ENCODE data around the gene RNASE8. TPM values are rescaled to one million over a fixed set of nuclear protein-coding genes. Genes with fewer than 3 reads are reported as not detected.
"Not testable (repeated sequence)": the region's sequence is repeated elsewhere in the genome, so short reads cannot be mapped to it uniquely, and the experiment has no call there.

Gene RNASE8, protein sequence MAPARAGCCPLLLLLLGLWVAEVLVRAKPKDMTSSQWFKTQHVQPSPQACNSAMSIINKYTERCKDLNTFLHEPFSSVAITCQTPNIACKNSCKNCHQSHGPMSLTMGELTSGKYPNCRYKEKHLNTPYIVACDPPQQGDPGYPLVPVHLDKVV
- total RNA-seq = not detected

DNA sequence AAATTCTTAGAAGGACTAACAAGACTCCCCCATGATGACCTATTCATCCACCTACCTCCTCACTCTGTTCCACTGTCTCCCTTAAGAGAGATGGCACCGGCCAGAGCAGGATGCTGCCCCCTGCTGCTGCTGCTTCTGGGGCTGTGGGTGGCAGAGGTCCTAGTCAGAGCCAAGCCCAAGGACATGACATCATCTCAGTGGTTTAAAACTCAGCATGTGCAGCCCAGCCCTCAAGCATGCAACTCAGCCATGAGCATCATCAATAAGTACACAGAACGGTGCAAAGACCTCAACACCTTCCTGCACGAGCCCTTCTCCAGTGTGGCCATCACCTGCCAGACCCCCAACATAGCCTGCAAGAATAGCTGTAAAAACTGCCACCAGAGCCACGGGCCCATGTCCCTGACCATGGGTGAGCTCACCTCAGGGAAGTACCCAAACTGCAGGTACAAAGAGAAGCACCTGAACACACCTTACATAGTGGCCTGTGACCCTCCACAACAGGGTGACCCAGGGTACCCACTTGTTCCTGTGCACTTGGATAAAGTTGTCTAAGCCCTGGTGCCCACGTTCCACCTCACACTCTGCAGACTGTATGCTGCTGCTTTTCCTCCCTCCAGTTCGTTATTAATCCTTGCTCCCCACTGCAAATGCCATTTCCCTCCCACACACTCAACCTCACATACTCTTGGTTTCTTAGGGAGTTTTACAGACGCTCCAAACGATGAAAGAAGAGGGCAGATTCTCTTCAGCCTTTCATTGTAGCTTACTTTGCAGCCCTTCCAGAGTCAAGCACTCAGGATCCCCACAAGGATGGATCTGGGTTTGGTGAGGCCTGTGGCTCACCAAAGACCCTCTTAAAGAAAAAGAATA is at the start of gene RNASE8:
RNASE8 (plus strand) TSS at position 20 of the 873 bp plus-strand sequence; CDS start at position 91, 71 bp downstream.
- Histone ChIP-seq H3K27me3 (no peaks in the 10 kb centered on the region), H3K27ac (no peak within 1 kb of the TSS), H3K4me1 (no peaks in the 10 kb centered on the region), H3K4me3 (no peak within 1 kb of the TSS), H3K9me3 (no peaks in the 10 kb centered on the region), H3K36me3 (no peaks in the 10 kb centered on the region)
- in situ Hi-C loops (cut with MboI; ENCODE audit: low sequenced_read_pairs in 4 of 4) (loop anchor here in 1 of 4 donors (25.0 kb wide), 1 partner anchor 371 kb away; the partner anchor contains the start of genes ANG and RNASE4), intact Hi-C loops (cut with DNase I; ENCODE audit: low total_unique reads) (loop anchor here (5.0 kb wide), 1 partner anchor 39 kb away; the partner anchor contains the start of gene ZNF219)
- ATAC-seq = no peak
- DNase-seq = no peak
- no peak for TF ChIP-seq POLR2A (IDR thresholded peaks at IDR 0.05)
- TF ChIP-seq, protein P1, sequence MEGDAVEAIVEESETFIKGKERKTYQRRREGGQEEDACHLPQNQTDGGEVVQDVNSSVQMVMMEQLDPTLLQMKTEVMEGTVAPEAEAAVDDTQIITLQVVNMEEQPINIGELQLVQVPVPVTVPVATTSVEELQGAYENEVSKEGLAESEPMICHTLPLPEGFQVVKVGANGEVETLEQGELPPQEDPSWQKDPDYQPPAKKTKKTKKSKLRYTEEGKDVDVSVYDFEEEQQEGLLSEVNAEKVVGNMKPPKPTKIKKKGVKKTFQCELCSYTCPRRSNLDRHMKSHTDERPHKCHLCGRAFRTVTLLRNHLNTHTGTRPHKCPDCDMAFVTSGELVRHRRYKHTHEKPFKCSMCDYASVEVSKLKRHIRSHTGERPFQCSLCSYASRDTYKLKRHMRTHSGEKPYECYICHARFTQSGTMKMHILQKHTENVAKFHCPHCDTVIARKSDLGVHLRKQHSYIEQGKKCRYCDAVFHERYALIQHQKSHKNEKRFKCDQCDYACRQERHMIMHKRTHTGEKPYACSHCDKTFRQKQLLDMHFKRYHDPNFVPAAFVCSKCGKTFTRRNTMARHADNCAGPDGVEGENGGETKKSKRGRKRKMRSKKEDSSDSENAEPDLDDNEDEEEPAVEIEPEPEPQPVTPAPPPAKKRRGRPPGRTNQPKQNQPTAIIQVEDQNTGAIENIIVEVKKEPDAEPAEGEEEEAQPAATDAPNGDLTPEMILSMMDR (IDR thresholded peaks at IDR 0.05 in 4 of 5, conservative IDR thresholded peaks at IDR 0.05 in 1 of 5) = no peak

DNA sequence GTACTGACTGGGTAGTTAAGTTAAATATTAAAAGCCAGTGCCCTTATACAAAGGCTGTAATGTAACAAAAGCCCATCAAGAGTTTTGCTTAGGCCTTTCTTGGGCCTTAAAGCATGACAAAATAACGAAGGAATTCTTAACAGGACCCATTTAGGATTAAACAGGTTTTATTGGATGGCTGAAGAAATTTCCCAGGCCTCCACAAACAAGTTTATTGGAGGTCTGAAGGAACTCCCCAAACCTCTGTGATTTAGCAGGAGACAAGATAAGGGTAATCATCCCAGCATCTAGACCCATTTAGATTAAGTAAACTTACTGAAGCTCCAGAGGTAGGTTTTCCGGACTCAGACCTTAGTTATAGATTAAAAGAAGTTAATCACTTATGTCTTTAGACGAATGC is 47.9 kb upstream of the RNASE8 start:
- DNase-seq; H3K36me3 ChIP-seq; H3K4me3 ChIP-seq; ATAC-seq; H3K9me3 ChIP-seq; H3K4me1 ChIP-seq; H3K27me3 ChIP-seq; H3K27ac ChIP-seq; intact Hi-C loops (cut with DNase I; ENCODE audit: low total_unique reads): not testable (repeated sequence)
- in situ Hi-C loops (cut with MboI; ENCODE audit: low sequenced_read_pairs in 4 of 4) = loop anchor here (10.0 kb wide), 2 partner anchors 85 to 95 kb away; partner anchors contain the start of genes TMEM253 (in 2 of the 4) and ZNF219 (in 2 of the 4)

DNA sequence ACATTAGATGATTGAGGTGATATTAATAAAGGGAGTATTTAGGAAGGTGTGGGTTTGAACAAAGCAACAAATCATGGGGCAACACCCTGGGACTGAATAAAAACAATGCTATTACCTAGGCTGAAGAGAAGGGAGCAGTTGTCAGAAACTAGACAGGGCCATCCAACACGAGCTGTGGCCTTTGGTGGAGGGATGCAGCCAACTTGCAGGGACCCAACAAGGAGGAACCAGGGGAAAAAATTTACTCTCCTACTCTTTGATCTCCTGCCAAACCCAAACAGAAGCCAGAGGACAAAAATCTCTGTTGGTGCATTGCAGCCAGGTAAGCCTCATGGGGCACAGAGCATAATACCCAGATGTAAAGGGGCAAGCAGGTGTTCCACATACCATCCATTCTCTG is 46.5 kb upstream of the RNASE8 start:
- Histone ChIP-seq H3K4me3 (no peak overlapping the region), H3K27ac (no peak overlapping the region), H3K9me3 (no peaks in the 10 kb centered on the region), H3K36me3 (peaks cover 0 to under 1% of the 10 kb centered on the region in 2 donors), H3K4me1 (peaks cover 14 to 20% of the 10 kb centered on the region in 2 donors), H3K27me3 (no peaks in the 10 kb centered on the region)
- intact Hi-C loops (cut with DNase I; ENCODE audit: low total_unique reads) = no loop called here
- ATAC-seq (no peak), DNase-seq (no peak)
- no peak for TF ChIP-seq POLR2A (IDR thresholded peaks at IDR 0.05)
- TF ChIP-seq, protein P1 (IDR thresholded peaks at IDR 0.05 in 4 of 5, conservative IDR thresholded peaks at IDR 0.05 in 1 of 5) = no peak
- in situ Hi-C loops (cut with MboI; ENCODE audit: low sequenced_read_pairs in 4 of 4) = loop anchor here (10.0 kb wide), 2 partner anchors 84 to 94 kb away; partner anchors contain the start of genes TMEM253 (in 2 of the 4) and ZNF219 (in 2 of the 4)

DNA sequence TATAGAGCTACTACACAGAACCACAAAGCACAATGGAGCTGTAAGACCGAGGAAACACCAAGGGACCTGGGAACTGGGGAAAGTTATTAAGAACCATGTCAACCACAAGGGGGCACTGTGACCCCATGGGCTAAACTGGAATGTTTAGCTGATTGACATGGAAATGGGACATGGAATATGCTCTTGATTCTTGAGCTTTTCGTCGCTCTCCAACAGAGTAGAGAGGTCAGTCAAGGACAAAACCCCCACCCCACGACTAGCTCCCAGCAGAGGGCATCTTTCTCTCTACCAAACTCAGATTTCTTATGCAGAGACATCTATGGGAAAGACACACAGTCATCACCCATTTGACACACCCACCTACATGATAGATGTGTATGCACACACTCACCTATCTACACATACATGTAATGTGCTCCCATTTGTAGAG is 42.8 kb upstream of the RNASE8 start:
- Histone ChIP-seq H3K36me3 (peaks cover 0 to 37% of the 10 kb centered on the region in 2 donors), H3K27ac (peak overlapping the region; percentile 97 to 100 (median 100)), H3K4me3 (no peak overlapping the region), H3K9me3 (no peaks in the 10 kb centered on the region), H3K27me3 (no peaks in the 10 kb centered on the region), H3K4me1 (peaks cover 51 to 56% of the 10 kb centered on the region in 2 donors)
- intact Hi-C loops (cut with DNase I; ENCODE audit: low total_unique reads) = loop anchor here (1.0 kb wide), 3 partner anchors 26 to 90 kb away; no protein-coding TSS in a partner anchor
- ATAC-seq (peak; percentile 72 to 88), DNase-seq (peak; percentile 78 to 86)
- TF ChIP-seq POLR2A (IDR thresholded peaks at IDR 0.05) = no peak
- TF ChIP-seq, protein P1 (IDR thresholded peaks at IDR 0.05 in 4 of 5, conservative IDR thresholded peaks at IDR 0.05 in 1 of 5) = peak; percentile 96 to 99 (median 98)
- in situ Hi-C loops (cut with MboI; ENCODE audit: low sequenced_read_pairs in 4 of 4) = loop anchor here (10.0 kb wide), 2 partner anchors 80 to 90 kb away; partner anchors contain the start of genes TMEM253 (in 2 of the 4) and ZNF219 (in 2 of the 4)
